Astrocyte of the spinal cord (primary cell): ENCODE data around the gene ELL.
A peak's percentile ranks its signal among the peaks of the same experiment; 100 is the strongest.

Experiments used
- DNase-seq: peaks from one replicate; pipeline ENCODE4 v3.0.0; 2011; ENCODE audit warnings: low read depth, low spot score
- H3K4me3 ChIP-seq: 2 replicates; pipeline ENCODE4 v1.5.1; 2011; ENCODE audit warnings: low read depth, mild to moderate bottlenecking, low read length, moderate library complexity
- in situ Hi-C: cut with HindIII; loops from 2 replicates; pipeline ENCODE4 v1.10.0; 2017; ENCODE audit warnings: low sequenced_read_pairs
- TF ChIP-seq, protein P1 (sequence below): IDR thresholded peaks from 2 replicates; pipeline ENCODE4 v1.5.1; 2012; ENCODE audit warnings: low read depth, mild to moderate bottlenecking, low read length, inconsistent platforms

Gene ELL

DNA sequence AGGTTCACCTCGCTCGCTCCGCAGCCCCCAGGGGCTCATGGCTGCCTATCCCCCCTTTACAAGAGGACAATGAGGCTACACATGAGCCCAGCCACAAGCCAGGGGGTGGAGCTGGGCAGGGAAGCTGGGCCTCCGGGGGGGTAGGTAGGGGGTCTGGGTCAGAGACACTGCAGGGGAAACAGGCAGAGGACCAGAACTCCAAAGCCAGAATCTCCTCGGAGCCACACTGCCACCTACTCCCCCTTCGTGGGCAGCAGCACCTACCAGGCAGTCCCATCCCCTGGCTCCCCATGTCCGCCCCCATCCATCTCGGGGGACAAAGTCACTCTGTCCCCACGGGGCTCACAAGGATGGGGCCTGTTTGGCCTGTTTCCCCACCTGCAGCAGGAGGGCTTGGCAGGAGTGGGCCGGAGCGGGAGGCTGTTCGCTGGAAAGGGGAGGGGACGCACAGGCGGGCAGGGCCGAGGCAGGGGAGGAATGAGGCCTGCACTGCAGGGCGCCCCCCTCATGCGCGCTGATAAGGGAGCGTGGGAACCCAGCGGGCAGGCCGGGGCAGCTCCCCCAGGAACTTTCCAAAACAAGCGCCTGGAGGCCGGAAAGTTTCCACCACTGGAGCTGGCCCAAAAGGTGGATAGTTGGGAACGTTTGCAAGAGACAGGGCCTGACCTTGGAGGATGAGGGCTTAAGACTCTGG, 83.4 kb downstream of the ELL start:
- peak; percentile 37 for DNase-seq
- in situ Hi-C loops = no loop called here
- TF ChIP-seq, protein P1, sequence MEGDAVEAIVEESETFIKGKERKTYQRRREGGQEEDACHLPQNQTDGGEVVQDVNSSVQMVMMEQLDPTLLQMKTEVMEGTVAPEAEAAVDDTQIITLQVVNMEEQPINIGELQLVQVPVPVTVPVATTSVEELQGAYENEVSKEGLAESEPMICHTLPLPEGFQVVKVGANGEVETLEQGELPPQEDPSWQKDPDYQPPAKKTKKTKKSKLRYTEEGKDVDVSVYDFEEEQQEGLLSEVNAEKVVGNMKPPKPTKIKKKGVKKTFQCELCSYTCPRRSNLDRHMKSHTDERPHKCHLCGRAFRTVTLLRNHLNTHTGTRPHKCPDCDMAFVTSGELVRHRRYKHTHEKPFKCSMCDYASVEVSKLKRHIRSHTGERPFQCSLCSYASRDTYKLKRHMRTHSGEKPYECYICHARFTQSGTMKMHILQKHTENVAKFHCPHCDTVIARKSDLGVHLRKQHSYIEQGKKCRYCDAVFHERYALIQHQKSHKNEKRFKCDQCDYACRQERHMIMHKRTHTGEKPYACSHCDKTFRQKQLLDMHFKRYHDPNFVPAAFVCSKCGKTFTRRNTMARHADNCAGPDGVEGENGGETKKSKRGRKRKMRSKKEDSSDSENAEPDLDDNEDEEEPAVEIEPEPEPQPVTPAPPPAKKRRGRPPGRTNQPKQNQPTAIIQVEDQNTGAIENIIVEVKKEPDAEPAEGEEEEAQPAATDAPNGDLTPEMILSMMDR = no peak
- peak overlapping the region; percentile 28 for H3K4me3 ChIP-seq

DNA sequence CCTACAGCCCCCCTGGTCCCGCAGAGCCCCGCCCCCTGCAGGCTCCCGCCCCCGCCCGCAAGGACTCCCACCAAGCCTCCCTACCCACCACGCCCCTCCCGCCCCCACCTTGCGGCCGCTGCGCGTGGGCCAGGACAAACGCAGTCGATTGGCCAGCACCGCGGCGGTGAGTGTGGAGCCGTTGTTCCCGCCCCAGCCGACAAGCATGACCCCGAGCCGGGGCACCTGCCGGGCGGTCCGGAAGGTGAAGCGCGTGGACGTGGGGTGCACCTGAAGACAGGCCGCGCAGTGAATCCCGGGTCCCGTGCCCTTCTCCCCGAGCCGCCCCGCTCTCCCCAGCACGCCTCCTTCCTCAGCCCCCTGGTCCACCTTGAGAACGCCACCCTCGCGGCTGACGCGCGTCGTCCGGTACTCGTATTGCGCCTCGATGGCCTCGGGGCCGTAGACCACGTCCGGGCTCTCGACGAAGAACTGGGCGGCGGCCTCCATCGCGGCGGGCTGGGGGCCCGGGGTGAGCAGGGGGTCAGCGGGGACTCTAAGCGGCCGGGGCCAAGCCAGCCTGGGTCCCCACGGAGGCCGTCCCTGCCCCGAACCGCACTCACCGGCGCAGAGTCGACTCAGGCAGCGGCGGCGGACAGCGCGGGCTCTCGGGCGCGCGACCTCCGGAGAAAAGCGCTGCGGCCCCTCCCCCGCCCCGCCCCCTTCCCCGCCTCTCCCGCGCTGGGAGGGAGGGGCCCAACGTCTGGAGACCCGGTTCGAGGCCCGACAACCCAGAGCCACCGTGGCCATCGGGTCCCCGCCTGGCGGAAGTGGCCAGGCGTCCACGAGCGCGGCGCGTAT, 84.2 kb downstream of the ELL start, which contains the start of gene ISYNA1:
TSS of gene ISYNA1 (minus strand) at position 643 of the 840 bp plus-strand sequence. CDS start at position 489, 154 bp downstream.
- peak; percentile 58 for DNase-seq
- TF ChIP-seq, protein P1 = no peak
- in situ Hi-C loops = no loop called here
- H3K4me3 ChIP-seq = peak within 1 kb of the TSS; percentile 57

DNA sequence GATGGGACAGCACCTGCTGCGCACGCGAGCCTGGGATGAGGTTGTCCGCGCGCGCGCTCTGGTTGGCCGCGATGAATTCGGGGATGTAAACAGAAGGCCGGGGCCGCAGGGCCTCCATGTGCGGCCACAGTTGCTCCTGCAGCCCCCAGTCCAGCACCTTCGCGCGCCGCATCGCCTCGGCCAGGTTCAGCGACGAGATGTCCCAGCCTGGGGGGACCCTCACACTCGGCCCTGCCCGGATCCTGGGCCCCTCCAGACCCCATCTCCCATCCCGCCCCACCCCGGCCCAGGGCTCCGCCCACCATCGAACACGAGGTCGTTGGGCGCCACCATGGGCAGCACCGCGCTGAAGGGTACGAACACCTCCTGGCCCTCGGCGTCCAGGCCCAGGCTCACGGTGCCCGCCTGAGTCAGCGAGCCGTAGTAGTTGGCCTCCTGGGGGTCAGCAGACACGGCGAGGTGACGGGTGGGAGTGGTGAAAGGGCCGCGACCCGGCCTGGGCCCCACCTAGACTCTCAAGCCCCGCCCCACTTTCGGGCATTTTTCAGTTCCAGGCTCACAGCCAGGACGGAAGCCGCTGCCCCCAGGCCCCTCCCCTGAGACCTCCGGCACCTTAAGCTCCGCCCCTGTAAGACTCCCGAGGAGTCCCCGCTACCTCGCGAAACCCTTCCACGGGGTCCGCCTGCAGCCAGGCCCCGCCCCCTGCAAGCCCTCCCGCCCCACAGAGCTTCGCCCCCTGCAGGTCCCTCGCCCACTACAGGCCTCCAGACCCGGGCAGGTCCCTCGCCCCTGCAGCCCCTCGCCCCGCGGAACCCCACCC, 85.0 kb downstream of the ELL start:
- TF ChIP-seq, protein P1 = no peak
- H3K4me3 ChIP-seq = peak overlapping the region; percentile 57
- in situ Hi-C loops = no loop called here
- peak; percentile 86 for DNase-seq

DNA sequence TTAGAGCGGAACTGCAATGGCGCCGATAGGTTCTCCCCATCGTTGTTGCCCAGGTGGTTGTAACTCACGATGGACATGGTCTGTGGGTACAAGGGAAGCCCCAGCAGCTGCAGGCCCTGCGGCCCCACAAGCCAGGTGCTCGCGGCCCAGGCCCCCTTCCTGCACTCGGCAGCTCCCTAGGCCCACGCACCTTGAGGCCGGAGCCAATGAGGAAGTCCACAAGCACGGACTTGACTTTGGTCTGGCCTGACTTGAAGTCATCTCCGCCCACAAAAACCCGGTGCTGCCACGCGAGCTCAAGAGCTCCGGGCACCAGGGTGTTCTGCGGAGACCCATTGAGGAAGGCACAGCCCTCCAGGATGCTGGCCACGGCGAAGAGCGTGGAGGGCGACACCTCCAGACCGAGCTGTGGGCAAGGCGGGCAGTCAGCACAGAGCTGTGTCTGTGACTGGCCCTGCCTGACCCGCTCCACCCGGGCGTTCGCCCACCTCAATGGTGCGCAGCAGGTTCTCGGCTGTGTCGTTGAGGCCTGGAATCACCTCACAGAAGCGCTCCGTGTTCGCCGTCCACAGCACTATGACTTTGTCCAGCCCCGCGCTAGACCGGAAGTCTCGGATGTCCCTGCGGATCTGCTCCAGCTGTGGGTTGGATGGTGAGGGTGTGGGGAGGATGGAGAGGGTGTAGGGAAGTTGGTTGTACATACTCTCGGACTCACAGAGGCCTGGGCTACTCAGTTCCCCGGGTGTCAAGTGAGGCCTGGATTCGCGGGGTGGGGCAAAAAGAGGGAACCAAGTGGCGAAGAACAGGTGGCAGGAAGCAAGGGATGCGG, 85.8 kb downstream of the ELL start:
- DNase-seq = no peak
- in situ Hi-C loops = no loop called here
- H3K4me3 ChIP-seq = peak overlapping the region; percentile 57
- TF ChIP-seq, protein P1 = no peak

DNA sequence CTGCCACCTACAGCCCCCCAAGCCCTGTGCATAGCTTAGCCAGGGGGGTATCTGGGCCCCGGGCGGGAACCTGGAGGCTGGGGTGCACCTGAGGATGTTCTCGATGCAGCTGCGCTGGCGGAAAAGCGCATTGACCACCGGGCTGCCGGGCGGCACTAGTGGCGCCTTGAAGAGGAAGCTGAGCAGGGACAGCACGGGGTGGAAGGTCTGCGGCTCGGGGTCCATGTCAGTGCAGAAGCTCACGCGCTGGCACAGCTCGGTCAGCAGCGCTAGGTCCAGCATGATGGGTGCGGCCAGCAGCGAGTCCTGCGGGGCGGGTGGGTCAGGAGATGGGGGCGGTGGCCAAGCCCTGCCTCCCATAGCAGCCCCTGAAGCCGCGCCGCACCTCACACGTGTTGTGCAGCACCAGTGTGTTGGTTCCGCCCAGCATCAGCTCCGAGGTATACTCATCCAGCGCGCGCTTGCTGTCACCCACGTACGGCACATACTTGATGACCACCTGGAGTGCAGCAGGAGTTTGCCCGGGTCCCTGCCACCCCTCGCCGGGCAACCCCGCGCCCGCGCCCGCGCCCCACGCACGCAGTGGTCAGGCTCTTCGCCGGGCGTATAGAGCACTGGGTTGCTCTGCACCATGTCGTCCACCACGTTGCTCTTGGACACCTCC, 86.6 kb downstream of the ELL start:
- in situ Hi-C loops = no loop called here
- no peak for DNase-seq
- H3K4me3 ChIP-seq = no peak overlapping the region
- TF ChIP-seq, protein P1 = no peak
